Tibial artery (tissue), 4 donors: ENCODE data around the gene SLC34A3.
A peak's percentile ranks its signal among the peaks of the same experiment; 100 is the strongest.

Experiments
- DNase-seq, 2 donors: peaks; one replicate each; pipeline ENCODE4 v3.0.0-alpha.2; 2019
- H3K27ac ChIP-seq, 2 donors: fragments of 200-600 bp; sonication (generic) in 1 of 2; 1 replicate in 1 of 2; 2 replicates in 1 of 2; pipeline ENCODE4 v1.5.1; 2018 to 2019; ENCODE audit warnings: mild to moderate bottlenecking in 1 of 2
- H3K27me3 ChIP-seq, 2 donors: fragments of 200-600 bp; sonication (generic) in 1 of 2; one replicate each; pipeline versions ENCODE4 v1.5.1 to v1.6.0; 2016 to 2019
- H3K36me3 ChIP-seq, 3 donors: fragments of 200-600 bp; sonication (generic) in 2 of 3; one replicate each; pipeline ENCODE4 v1.5.1; 2016 to 2019; ENCODE audit warnings: mild to moderate bottlenecking in 2 of 3
- H3K4me1 ChIP-seq, 4 donors: fragments of 200-600 bp; sonication (generic) in 2 of 4; 1 replicate in 3 of 4; 2 replicates in 1 of 4; pipeline ENCODE4 v1.5.1; 2016 to 2019
- H3K4me3 ChIP-seq, 2 donors: fragments of 200-600 bp; sonication (generic) in 1 of 2; 1 replicate in 1 of 2; 2 replicates in 1 of 2; pipeline ENCODE4 v1.5.1; 2018 to 2019; ENCODE audit warnings: mild to moderate bottlenecking in 2 of 2
- H3K9me3 ChIP-seq, 3 donors: fragments of 200-600 bp; sonication (generic) in 1 of 3; one replicate each; pipeline ENCODE4 v1.5.1; 2016 to 2019
- CTCF ChIP-seq, 2 experiments: fragments of 200-600 bp in 1 of 2; fragments of 450-650 bp in 1 of 2; IDR thresholded peaks; one replicate each; pipeline ENCODE4 v1.5.1; 2017 to 2019; ENCODE audit warnings: antibody characterized with exemption in 2 of 2, mild to moderate bottlenecking in 1 of 2, moderate library complexity in 1 of 2
- intact Hi-C: fragments of 100-400 bp; cut with DNase I; formaldehyde crosslinking; loops from one replicate; pipeline ENCODE4 v1.15.0; 2023; ENCODE audit warnings: low total_unique reads

Gene SLC34A3

GRCh38 chr9:137217276-137218211 lies 13.2 kb upstream of the SLC34A3 start:
- peak overlapping the region; percentile 20 to 53 for H3K27ac ChIP-seq
- peak; percentile 60 to 80 for DNase-seq
- no peak for TF ChIP-seq CTCF (IDR thresholded peaks at IDR 0.05)
- H3K36me3 ChIP-seq = peaks cover 0 to 24% (median 0%) of the 10 kb centered on the region in 3 donors
- H3K4me1 ChIP-seq = peaks cover 0 to 35% (median 21%) of the 10 kb centered on the region in 4 donors
- intact Hi-C loops = no loop called here
- H3K4me3 ChIP-seq = peak overlapping the region; percentile 21 to 42
- peaks cover 0 to 8% of the 10 kb centered on the region in 2 donors for H3K27me3 ChIP-seq
- no peaks in the 10 kb centered on the region for H3K9me3 ChIP-seq

- no peak for DNase-seq
- intact Hi-C loops = no loop called here
- TF ChIP-seq CTCF (IDR thresholded peaks at IDR 0.05) = no peak
- Histone ChIP-seq H3K4me1 (peaks cover 0 to 40% (median 26%) of the 10 kb centered on the region in 4 donors), H3K9me3 (no peaks in the 10 kb centered on the region), H3K27me3 (peaks cover 0 to 8% of the 10 kb centered on the region in 2 donors), H3K27ac (no peak overlapping the region), H3K4me3 (no peak overlapping the region), H3K36me3 (peaks cover 0 to 24% (median 0%) of the 10 kb centered on the region in 3 donors)
These were observed 12.4 kb upstream of the SLC34A3 start for GRCh38 chr9:137218212-137218753.

- Histone ChIP-seq H3K4me1 (peaks cover 0 to 42% (median 27%) of the 10 kb centered on the region in 4 donors), H3K9me3 (no peaks in the 10 kb centered on the region), H3K36me3 (peaks cover 0 to 24% (median 0%) of the 10 kb centered on the region in 3 donors), H3K27ac (no peak overlapping the region), H3K27me3 (peaks cover 0 to 8% of the 10 kb centered on the region in 2 donors), H3K4me3 (no peak overlapping the region)
- intact Hi-C loops = no loop called here
- no peak for DNase-seq
- no peak for TF ChIP-seq CTCF (IDR thresholded peaks at IDR 0.05)
These were observed 11.9 kb upstream of the SLC34A3 start for GRCh38 chr9:137218754-137219271.

GRCh38 chr9:137219757-137220316 lies 10.9 kb upstream of the SLC34A3 start:
- H3K4me1 ChIP-seq = peaks cover 0 to 52% (median 32%) of the 10 kb centered on the region in 4 donors
- no peak overlapping the region for H3K4me3 ChIP-seq
- TF ChIP-seq CTCF (IDR thresholded peaks at IDR 0.05) = no peak
- H3K27ac ChIP-seq = no peak overlapping the region
- H3K36me3 ChIP-seq = peaks cover 0 to 18% (median 0%) of the 10 kb centered on the region in 3 donors
- H3K27me3 ChIP-seq = peaks cover 0 to 8% of the 10 kb centered on the region in 2 donors
- intact Hi-C loops = loop anchor here (5.0 kb wide), 1 partner anchor 33 kb away; the partner anchor contains the start of genes ANAPC2 and SSNA1
- no peak for DNase-seq
- no peaks in the 10 kb centered on the region for H3K9me3 ChIP-seq

GRCh38 chr9:137220317-137221094 lies 10.2 kb upstream of the SLC34A3 start:
- H3K4me3 ChIP-seq = no peak overlapping the region
- intact Hi-C loops = loop anchor here (5.0 kb wide), 1 partner anchor 33 kb away; the partner anchor contains the start of genes ANAPC2 and SSNA1
- TF ChIP-seq CTCF (IDR thresholded peaks at IDR 0.05) = no peak
- H3K27ac ChIP-seq = no peak overlapping the region
- DNase-seq = no peak
- peaks cover 0 to 56% (median 32%) of the 10 kb centered on the region in 4 donors for H3K4me1 ChIP-seq
- H3K9me3 ChIP-seq = no peaks in the 10 kb centered on the region
- H3K36me3 ChIP-seq = peaks cover 0 to 11% (median 0%) of the 10 kb centered on the region in 3 donors
- H3K27me3 ChIP-seq = peaks cover 0 to 8% of the 10 kb centered on the region in 2 donors
